Measurements from ENCODE around the gene CCDC186. TPM values are rescaled to one million over a fixed set of nuclear protein-coding genes. Genes with fewer than 3 reads are reported as not detected.

The CCDC186 gene
- total RNA-seq (10 to 100 TPM; 30.8 to 39.8 TPM), polyA plus RNA-seq (ENCODE audit: insufficient read depth, low read depth, low replicate concordance) (5.3 TPM)
- long read RNA-seq, donor 1, partial matches to known transcripts, result 0 of 3 reads
- long read RNA-seq, donor 1, other reads (novel, unspliced or antisense), result 0 of 3 reads
- long read RNA-seq, donor 2, partial matches to known transcripts, result 0 of 4 reads
- long read RNA-seq, donor 2, other reads (novel, unspliced or antisense), result 0 of 4 reads

DNA sequence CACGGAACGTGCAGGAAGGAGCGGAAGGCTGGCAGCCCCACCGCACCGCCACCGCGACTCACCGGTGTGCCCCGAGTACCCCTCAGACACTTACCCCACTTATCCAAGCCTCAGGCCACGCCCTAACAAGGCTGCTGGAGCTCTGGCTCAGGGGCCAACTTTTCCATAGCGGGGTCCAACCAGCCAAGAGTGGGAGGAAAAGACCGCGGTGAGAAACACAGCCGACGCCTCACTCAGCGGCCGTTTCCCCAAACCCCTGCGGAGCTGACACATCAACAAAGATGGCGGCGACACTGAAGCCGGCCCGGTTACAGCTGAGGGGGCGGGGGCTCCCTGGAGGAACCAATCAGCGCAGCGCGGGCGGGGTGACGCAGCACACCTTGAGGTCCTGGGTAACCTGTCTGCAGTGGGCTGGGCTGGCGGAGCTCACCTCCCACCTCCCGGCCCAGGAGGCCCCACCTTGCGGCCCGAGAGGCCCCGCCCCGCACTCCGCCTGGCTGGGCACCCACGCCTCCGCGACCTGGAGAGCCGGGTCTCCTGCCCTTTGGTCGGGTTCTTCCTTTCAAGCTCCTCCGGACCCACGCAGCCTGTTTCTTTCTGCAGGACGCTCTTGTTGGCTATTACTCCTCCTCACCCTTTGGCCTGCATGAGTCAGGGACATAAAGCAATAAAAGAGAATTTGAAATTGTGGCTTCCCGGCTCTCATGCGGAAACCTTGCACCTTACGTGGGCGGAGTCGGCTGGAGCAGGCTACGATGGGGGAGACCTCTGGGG, at the start of gene CCDC186:
TSS of gene CCDC186 (minus strand) at position 283 of the 774 bp plus-strand sequence. CDS start 10,935 bp downstream, outside the sequence.
- TF ChIP-seq, protein P1, sequence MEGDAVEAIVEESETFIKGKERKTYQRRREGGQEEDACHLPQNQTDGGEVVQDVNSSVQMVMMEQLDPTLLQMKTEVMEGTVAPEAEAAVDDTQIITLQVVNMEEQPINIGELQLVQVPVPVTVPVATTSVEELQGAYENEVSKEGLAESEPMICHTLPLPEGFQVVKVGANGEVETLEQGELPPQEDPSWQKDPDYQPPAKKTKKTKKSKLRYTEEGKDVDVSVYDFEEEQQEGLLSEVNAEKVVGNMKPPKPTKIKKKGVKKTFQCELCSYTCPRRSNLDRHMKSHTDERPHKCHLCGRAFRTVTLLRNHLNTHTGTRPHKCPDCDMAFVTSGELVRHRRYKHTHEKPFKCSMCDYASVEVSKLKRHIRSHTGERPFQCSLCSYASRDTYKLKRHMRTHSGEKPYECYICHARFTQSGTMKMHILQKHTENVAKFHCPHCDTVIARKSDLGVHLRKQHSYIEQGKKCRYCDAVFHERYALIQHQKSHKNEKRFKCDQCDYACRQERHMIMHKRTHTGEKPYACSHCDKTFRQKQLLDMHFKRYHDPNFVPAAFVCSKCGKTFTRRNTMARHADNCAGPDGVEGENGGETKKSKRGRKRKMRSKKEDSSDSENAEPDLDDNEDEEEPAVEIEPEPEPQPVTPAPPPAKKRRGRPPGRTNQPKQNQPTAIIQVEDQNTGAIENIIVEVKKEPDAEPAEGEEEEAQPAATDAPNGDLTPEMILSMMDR (IDR thresholded peaks at IDR 0.05), result no peak
- no peak for TF ChIP-seq POLR2A (IDR thresholded peaks at IDR 0.05)

DNA sequence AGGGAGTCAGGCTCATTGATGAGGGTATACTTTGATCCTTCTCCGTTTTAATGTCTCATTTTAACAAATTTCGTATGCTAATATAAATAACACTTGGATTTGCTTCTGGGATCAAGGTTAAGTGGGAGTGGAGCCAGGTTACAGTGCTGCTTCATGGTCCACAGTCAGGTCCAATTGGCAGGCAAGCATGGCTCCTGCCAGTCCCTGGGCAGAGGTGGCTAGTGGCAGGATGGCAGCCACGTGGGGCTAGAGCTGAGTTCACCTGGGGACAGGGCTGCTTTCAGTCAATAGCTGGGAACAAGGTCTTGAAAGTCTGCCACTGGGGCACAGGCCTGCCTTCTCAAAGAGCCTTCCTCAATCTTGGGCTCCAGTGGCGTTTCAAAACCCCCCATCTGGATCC, 49.1 kb upstream of the CCDC186 start:
- TF ChIP-seq, protein P1 (IDR thresholded peaks at IDR 0.05), result no peak
- TF ChIP-seq POLR2A (IDR thresholded peaks at IDR 0.05), result no peak
- no peaks in the 10 kb centered on the region for H3K4me1 ChIP-seq
- no peak overlapping the region for H3K27ac ChIP-seq
- WGBS, 2 donors, result 89 to 90% methylated on average over 3 to 4 of the region's 4 CpGs
- H3K27me3 ChIP-seq, result no peaks in the 10 kb centered on the region
- H3K9me3 ChIP-seq, result no peaks in the 10 kb centered on the region
- intact Hi-C loops (cut with DNase I; ENCODE audit: low total_unique reads), result no loop called here
- no peaks in the 10 kb centered on the region for H3K36me3 ChIP-seq (ENCODE audit: low read depth, missing control alignments)
- H3K4me3 ChIP-seq, result no peak overlapping the region
- DNase-seq, result no peak

More for the DNA sequence above, at the start of gene CCDC186:
- intact Hi-C loops (cut with DNase I; ENCODE audit: low total_unique reads), result no loop called here
- WGBS, 2 donors, result 0 to 1% methylated on average over 36 to 38 of the region's 49 CpGs
- H3K4me1 ChIP-seq, result peaks cover 8% of the 10 kb centered on the region
- no peaks in the 10 kb centered on the region for H3K27me3 ChIP-seq
- no peaks in the 10 kb centered on the region for H3K36me3 ChIP-seq (ENCODE audit: low read depth, missing control alignments)
- no peaks in the 10 kb centered on the region for H3K9me3 ChIP-seq
- DNase-seq, result peak; percentile 99
- peak within 1 kb of the TSS; percentile 95 to 97 for H3K27ac ChIP-seq
- peak within 1 kb of the TSS; percentile 94 to 97 for H3K4me3 ChIP-seq

DNA sequence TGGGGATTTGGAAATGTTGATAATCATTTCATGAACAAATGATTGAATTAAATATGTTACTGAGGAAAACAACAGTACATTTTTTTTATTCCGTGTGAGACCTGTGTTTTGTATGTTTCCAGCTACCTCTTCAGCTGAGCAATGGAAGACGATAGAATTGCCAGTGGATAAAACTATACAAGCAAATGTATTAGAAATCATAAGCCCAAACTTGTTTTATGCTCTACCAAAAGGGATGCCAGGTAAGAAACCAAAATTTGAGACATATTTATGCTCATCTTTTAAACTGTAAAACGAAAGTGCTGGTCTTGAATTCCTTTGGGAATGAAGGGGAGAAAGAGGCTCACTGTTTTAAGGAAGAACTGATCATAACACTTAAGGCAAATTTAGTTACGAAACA, 47.2 kb upstream of the CCDC186 start:
- Histone ChIP-seq H3K4me1 (no peaks in the 10 kb centered on the region), H3K9me3 (no peaks in the 10 kb centered on the region), H3K27ac (no peak overlapping the region), H3K4me3 (no peak overlapping the region), H3K27me3 (no peaks in the 10 kb centered on the region), H3K36me3 (ENCODE audit: low read depth, missing control alignments) (no peaks in the 10 kb centered on the region)
- TF ChIP-seq, protein P1 (IDR thresholded peaks at IDR 0.05), result no peak
- TF ChIP-seq POLR2A (IDR thresholded peaks at IDR 0.05), result no peak
- DNase-seq, result no peak
- 87 to 88% methylated on average over 4 of the region's 4 CpGs for WGBS, 2 donors
- intact Hi-C loops (cut with DNase I; ENCODE audit: low total_unique reads), result no loop called here

DNA sequence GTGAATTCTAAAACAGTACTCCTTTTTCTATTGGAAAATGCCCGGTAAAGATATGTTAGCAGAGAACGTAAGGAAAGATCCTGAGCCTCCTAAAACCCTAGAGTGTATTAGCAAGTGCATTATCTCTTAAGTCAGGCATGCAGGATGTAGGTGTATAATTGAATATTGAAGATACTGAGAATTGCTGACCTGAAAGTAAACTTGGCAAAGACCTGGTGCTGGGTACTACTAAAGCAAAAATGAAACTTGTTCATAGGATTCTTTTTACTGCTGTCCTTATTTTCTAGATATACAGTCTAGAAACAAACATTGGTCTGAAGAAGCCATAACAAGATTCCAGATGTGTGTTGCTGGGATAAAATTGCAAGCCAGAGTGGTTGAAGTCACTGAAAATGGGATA, 46.3 kb upstream of the CCDC186 start:
- intact Hi-C loops (cut with DNase I; ENCODE audit: low total_unique reads), result no loop called here
- no peak for TF ChIP-seq POLR2A (IDR thresholded peaks at IDR 0.05)
- TF ChIP-seq, protein P1 (IDR thresholded peaks at IDR 0.05), result no peak
- Histone ChIP-seq H3K4me3 (no peak overlapping the region), H3K36me3 (ENCODE audit: low read depth, missing control alignments) (no peaks in the 10 kb centered on the region), H3K4me1 (no peaks in the 10 kb centered on the region), H3K27me3 (no peaks in the 10 kb centered on the region), H3K9me3 (no peaks in the 10 kb centered on the region), H3K27ac (no peak overlapping the region)
- WGBS, 2 donors, result 94% methylated on average over 2 of the region's 2 CpGs
- no peak for DNase-seq

Measured in testis (tissue), 5 donors.